WERI-Rb-1 (cell line): ENCODE data around the gene CACNA2D1.

ENCODE experiments used
- DNase-seq: peaks from one replicate; pipeline ENCODE4 v3.0.0-alpha.2; 2020
- H3K27ac ChIP-seq: fragments of 250-450 bp; sonication (Bioruptor Pico); 2 replicates; pipeline ENCODE4 v1.5.1; 2020; ENCODE audit warnings: mild to moderate bottlenecking, moderate library complexity
- H3K27me3 ChIP-seq: fragments of 250-450 bp; sonication (Bioruptor Pico); 2 replicates; pipeline ENCODE4 v1.5.1; 2021; ENCODE audit warnings: mild to moderate bottlenecking, low read depth, moderate library complexity; ENCODE audit not compliant: insufficient read depth, severe bottlenecking
- H3K36me3 ChIP-seq: fragments of 250-450 bp; sonication (Bioruptor Pico); 2 replicates; pipeline ENCODE4 v1.5.1; 2020; ENCODE audit warnings: mild to moderate bottlenecking, moderate library complexity
- H3K4me3 ChIP-seq: 2 replicates; pipeline ENCODE4 v1.5.1; 2011; ENCODE audit warnings: low read depth, mild to moderate bottlenecking, control low read depth, low read length
- H3K9me3 ChIP-seq: fragments of 250-450 bp; sonication (Bioruptor Pico); 2 replicates; pipeline ENCODE4 v1.5.1; 2021; ENCODE audit warnings: mild to moderate bottlenecking, moderate library complexity; ENCODE audit not compliant: severe bottlenecking
- CTCF ChIP-seq: IDR thresholded peaks from 2 replicates; pipeline ENCODE4 v1.5.1; 2011; ENCODE audit warnings: low read depth, mild to moderate bottlenecking, control low read depth, inconsistent platforms, low read length

CACNA2D1 gene

GRCh38 chr7:82443547-82444219 is at the start of gene CACNA2D1:
CACNA2D1 (minus strand) TSS chr7:82443777.
- peak; percentile 92 for DNase-seq
- peak within 1 kb of the TSS; percentile 61 for H3K4me3 ChIP-seq

GRCh38 chr7:82481499-82482097 is 38.0 kb upstream of the CACNA2D1 start:
- H3K27ac ChIP-seq, result no peak overlapping the region
- no peaks in the 10 kb centered on the region for H3K9me3 ChIP-seq
- H3K36me3 ChIP-seq, result no peaks in the 10 kb centered on the region
- peak; percentile 52 for TF ChIP-seq CTCF
- H3K4me3 ChIP-seq, result no peak overlapping the region
- H3K27me3 ChIP-seq, result no peaks in the 10 kb centered on the region
- no peak for DNase-seq

More at GRCh38 chr7:82443547-82444219, at the start of gene CACNA2D1:
- H3K27me3 ChIP-seq, result no peaks in the 10 kb centered on the region
- no peaks in the 10 kb centered on the region for H3K36me3 ChIP-seq
- no peak for TF ChIP-seq CTCF
- H3K27ac ChIP-seq, result peak within 1 kb of the TSS; percentile 94
- no peaks in the 10 kb centered on the region for H3K9me3 ChIP-seq

GRCh38 chr7:82477733-82478515 is 34.3 kb upstream of the CACNA2D1 start:
- no peak for DNase-seq
- TF ChIP-seq CTCF, result no peak
- no peak overlapping the region for H3K27ac ChIP-seq
- no peaks in the 10 kb centered on the region for H3K9me3 ChIP-seq
- no peak overlapping the region for H3K4me3 ChIP-seq
- H3K27me3 ChIP-seq, result no peaks in the 10 kb centered on the region
- H3K36me3 ChIP-seq, result no peaks in the 10 kb centered on the region

- no peak for DNase-seq
- no peaks in the 10 kb centered on the region for H3K36me3 ChIP-seq
- H3K9me3 ChIP-seq, result no peaks in the 10 kb centered on the region
- no peak overlapping the region for H3K27ac ChIP-seq
- no peaks in the 10 kb centered on the region for H3K27me3 ChIP-seq
- TF ChIP-seq CTCF, result no peak
- H3K4me3 ChIP-seq, result no peak overlapping the region
These were observed 29.4 kb upstream of the CACNA2D1 start for GRCh38 chr7:82472966-82473365.

GRCh38 chr7:82471351-82472020 is 27.9 kb upstream of the CACNA2D1 start:
- no peaks in the 10 kb centered on the region for H3K27me3 ChIP-seq
- no peak for DNase-seq
- no peak for TF ChIP-seq CTCF
- H3K36me3 ChIP-seq, result no peaks in the 10 kb centered on the region
- H3K4me3 ChIP-seq, result no peak overlapping the region
- no peaks in the 10 kb centered on the region for H3K9me3 ChIP-seq
- no peak overlapping the region for H3K27ac ChIP-seq
